T-helper 17 cell (primary cell): ENCODE results near the gene NFIC. TPM values are rescaled to one million over a fixed set of nuclear protein-coding genes. Genes with fewer than 3 reads are reported as not detected.
"Not testable (repeated sequence)": the region's sequence is repeated elsewhere in the genome, so short reads cannot be mapped to it uniquely, and the experiment has no call there.

Experiments used
- ATAC-seq: fragments of 150-1000 bp; cut with Tn5 transposase; 2 replicates; pipeline ENCODE4 v1.10.0; 2021; ENCODE audit warnings: mild to moderate bottlenecking, moderate library complexity
- DNase-seq, 3 donors: peaks; one replicate each; pipeline versions ENCODE4 v3.0.0 to v3.0.0-alpha.2; 2020 to 2021
- H3K9me3 ChIP-seq: one replicate; pipeline ENCODE4 v1.7.0; 2013; ENCODE audit warnings: low read length, mild to moderate bottlenecking; ENCODE audit not compliant: control insufficient read depth, poor library complexity, severe bottlenecking
- H3K27ac Mint-ChIP-seq: one replicate; pipeline ENCODE4 v1.8.0; 2022; ENCODE audit warnings: mild to moderate bottlenecking, moderate library complexity, mixed read lengths
- H3K27me3 Mint-ChIP-seq: one replicate; pipeline ENCODE4 v1.8.0; 2022; ENCODE audit warnings: mixed read lengths
- H3K36me3 Mint-ChIP-seq: one replicate; pipeline ENCODE4 v1.8.0; 2022; ENCODE audit warnings: low read depth, mixed read lengths
- H3K4me1 Mint-ChIP-seq: one replicate; pipeline ENCODE4 v1.8.0; 2022; ENCODE audit warnings: mild to moderate bottlenecking, mixed read lengths
- H3K4me3 Mint-ChIP-seq: one replicate; pipeline ENCODE4 v1.8.0; 2022; ENCODE audit warnings: mild to moderate bottlenecking, moderate library complexity, mixed read lengths
- total RNA-seq, 4 donors: library from RNA in 2 of 4; stranded (reverse) in 2 of 4; gene quantifications; one replicate each; pipeline ENCODE4 v1.2.3 and lab custom pipeline; 2022 to 2026

NFIC gene
- total RNA-seq, 2 donors from 2014 or later = 29.0 to 29.3 TPM

GRCh38 chr19:3332232-3332631, 34.2 kb upstream of the NFIC start:
- not testable (repeated sequence) for DNase-seq, H3K9me3 ChIP-seq, H3K27me3 Mint-ChIP-seq, ATAC-seq, H3K4me3 Mint-ChIP-seq, H3K4me1 Mint-ChIP-seq, H3K27ac Mint-ChIP-seq, H3K36me3 Mint-ChIP-seq

- peaks cover 7% of the 10 kb centered on the region for H3K4me1 Mint-ChIP-seq
- H3K4me3 Mint-ChIP-seq = no peak overlapping the region
- H3K27ac Mint-ChIP-seq = peak overlapping the region; percentile 80
- no peaks in the 10 kb centered on the region for H3K9me3 ChIP-seq
- DNase-seq = no peak
- no peak for ATAC-seq
- no peaks in the 10 kb centered on the region for H3K27me3 Mint-ChIP-seq
- no peaks in the 10 kb centered on the region for H3K36me3 Mint-ChIP-seq
These were observed 33.3 kb upstream of the NFIC start for GRCh38 chr19:3333020-3333583.

GRCh38 chr19:3333662-3334061, 32.7 kb upstream of the NFIC start:
- no peaks in the 10 kb centered on the region for H3K27me3 Mint-ChIP-seq
- DNase-seq = no peak
- peaks cover 10% of the 10 kb centered on the region for H3K4me1 Mint-ChIP-seq
- no peaks in the 10 kb centered on the region for H3K9me3 ChIP-seq
- H3K36me3 Mint-ChIP-seq = no peaks in the 10 kb centered on the region
- H3K27ac Mint-ChIP-seq = peak overlapping the region; percentile 80
- ATAC-seq = no peak
- no peak overlapping the region for H3K4me3 Mint-ChIP-seq

GRCh38 chr19:3334749-3335430, 31.5 kb upstream of the NFIC start:
- ATAC-seq, H3K9me3 ChIP-seq, H3K4me3 Mint-ChIP-seq, H3K27me3 Mint-ChIP-seq, H3K27ac Mint-ChIP-seq, DNase-seq, H3K36me3 Mint-ChIP-seq: not testable (repeated sequence)
- peaks cover 13% of the 10 kb centered on the region for H3K4me1 Mint-ChIP-seq

- H3K27me3 Mint-ChIP-seq = no peaks in the 10 kb centered on the region
- no peaks in the 10 kb centered on the region for H3K36me3 Mint-ChIP-seq
- ATAC-seq = no peak
- DNase-seq = no peak
- no peak overlapping the region for H3K4me3 Mint-ChIP-seq
- H3K9me3 ChIP-seq = no peaks in the 10 kb centered on the region
- peaks cover 13% of the 10 kb centered on the region for H3K4me1 Mint-ChIP-seq
- no peak overlapping the region for H3K27ac Mint-ChIP-seq
These were observed 30.7 kb upstream of the NFIC start for GRCh38 chr19:3335431-3336350.

GRCh38 chr19:3336351-3336679, 30.1 kb upstream of the NFIC start:
- peaks cover 13% of the 10 kb centered on the region for H3K4me1 Mint-ChIP-seq
- DNase-seq (no peak), ATAC-seq (no peak)
- H3K27me3 Mint-ChIP-seq = no peaks in the 10 kb centered on the region
- H3K27ac Mint-ChIP-seq = no peak overlapping the region
- no peak overlapping the region for H3K4me3 Mint-ChIP-seq
- H3K9me3 ChIP-seq = no peaks in the 10 kb centered on the region
- H3K36me3 Mint-ChIP-seq = no peaks in the 10 kb centered on the region

GRCh38 chr19:3336680-3337523, 29.5 kb upstream of the NFIC start:
- Mint-ChIP-seq H3K36me3 (no peaks in the 10 kb centered on the region), H3K27me3 (no peaks in the 10 kb centered on the region), H3K4me3 (no peak overlapping the region), H3K4me1 (peaks cover 13% of the 10 kb centered on the region), H3K27ac (no peak overlapping the region)
- no peak for ATAC-seq
- no peak for DNase-seq
- H3K9me3 ChIP-seq = no peaks in the 10 kb centered on the region

- Mint-ChIP-seq H3K27ac (peak overlapping the region; percentile 87), H3K36me3 (no peaks in the 10 kb centered on the region), H3K4me3 (peak overlapping the region; percentile 86), H3K4me1 (peaks cover 9% of the 10 kb centered on the region), H3K27me3 (no peaks in the 10 kb centered on the region)
- peak; percentile 98 for ATAC-seq
- peak; percentile 36 to 44 (median 42) for DNase-seq
- H3K9me3 ChIP-seq = no peaks in the 10 kb centered on the region
These were observed 27.7 kb upstream of the NFIC start for GRCh38 chr19:3338541-3339181.

- H3K4me1 Mint-ChIP-seq = peaks cover 6% of the 10 kb centered on the region
- DNase-seq = no peak
- no peaks in the 10 kb centered on the region for H3K27me3 Mint-ChIP-seq
- no peak for ATAC-seq
- H3K27ac Mint-ChIP-seq = no peak overlapping the region
- no peaks in the 10 kb centered on the region for H3K36me3 Mint-ChIP-seq
- no peaks in the 10 kb centered on the region for H3K9me3 ChIP-seq
- peak overlapping the region; percentile 49 for H3K4me3 Mint-ChIP-seq
These were observed 26.0 kb upstream of the NFIC start for GRCh38 chr19:3340340-3340739.

- Mint-ChIP-seq H3K4me3 (no peak overlapping the region), H3K27ac (no peak overlapping the region), H3K27me3 (no peaks in the 10 kb centered on the region), H3K36me3 (no peaks in the 10 kb centered on the region), H3K4me1 (peaks cover 6% of the 10 kb centered on the region)
- DNase-seq (no peak), ATAC-seq (no peak)
- H3K9me3 ChIP-seq = no peaks in the 10 kb centered on the region
These were observed 24.1 kb upstream of the NFIC start for GRCh38 chr19:3342246-3342645.

GRCh38 chr19:3342962-3343361, 23.4 kb upstream of the NFIC start:
- not testable (repeated sequence) for H3K36me3 Mint-ChIP-seq, H3K4me3 Mint-ChIP-seq, H3K27me3 Mint-ChIP-seq, H3K4me1 Mint-ChIP-seq, H3K9me3 ChIP-seq, ATAC-seq, DNase-seq, H3K27ac Mint-ChIP-seq

GRCh38 chr19:3343619-3344502, 22.5 kb upstream of the NFIC start:
- Mint-ChIP-seq H3K27me3 (no peaks in the 10 kb centered on the region), H3K27ac (no peak overlapping the region), H3K4me1 (peaks cover 1% of the 10 kb centered on the region), H3K36me3 (no peaks in the 10 kb centered on the region), H3K4me3 (no peak overlapping the region)
- ATAC-seq = peak; percentile 94
- no peaks in the 10 kb centered on the region for H3K9me3 ChIP-seq
- peak; percentile 19 to 30 (median 26) for DNase-seq
